GM10266 (cell line): ENCODE measurements around the gene WNT7A.

Experiments used
- DNase-seq: peaks from one replicate; pipeline ENCODE4 v3.0.0; 2012; ENCODE audit errors: extremely low spot score
- TF ChIP-seq, protein P1 (sequence below): IDR thresholded peaks from 2 replicates; pipeline ENCODE4 v1.5.1; 2012; ENCODE audit warnings: mild to moderate bottlenecking, low read depth; ENCODE audit not compliant: control insufficient read depth, insufficient read depth; ENCODE audit errors: missing control alignments

WNT7A gene

DNA sequence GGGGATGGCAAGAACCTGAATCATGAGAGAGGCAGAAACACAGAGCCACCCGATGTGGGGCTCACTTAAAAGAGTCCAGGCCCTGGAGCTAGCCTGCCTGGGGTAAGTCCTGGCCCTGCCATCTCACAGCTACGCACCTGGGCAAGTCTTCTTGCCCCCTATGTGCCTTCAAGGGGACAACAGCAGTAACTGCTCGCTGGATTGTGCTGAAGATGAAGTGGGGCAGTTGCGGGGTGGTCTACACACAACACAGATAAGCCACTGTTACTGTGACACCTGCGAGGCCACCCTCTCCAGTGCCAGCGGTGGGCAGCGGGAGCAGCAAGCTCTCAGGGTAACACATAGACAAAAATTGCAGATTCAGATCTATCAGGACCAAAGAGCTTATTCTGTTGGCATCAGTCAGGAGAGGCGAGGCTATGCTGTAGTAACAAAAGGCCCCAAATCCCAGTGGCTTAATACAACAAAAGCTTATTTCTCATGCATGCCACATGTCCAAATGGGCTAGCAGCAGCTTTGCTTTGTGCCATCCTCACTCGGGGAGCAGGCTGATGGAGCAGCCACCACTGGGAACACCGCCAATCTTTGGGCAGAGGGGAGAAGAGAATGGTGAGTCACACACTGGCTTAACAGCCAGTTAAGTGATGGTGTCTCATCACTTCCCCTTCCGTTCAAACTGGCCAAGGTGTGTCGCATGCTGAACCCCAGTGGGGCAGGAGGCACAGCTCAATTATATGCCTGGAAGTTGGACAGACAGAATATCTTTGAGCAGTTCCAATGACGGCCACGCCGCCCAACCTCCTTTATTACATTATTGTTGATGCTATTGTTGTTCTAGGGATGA is 78.3 kb downstream of the WNT7A start:
- TF ChIP-seq, protein P1, sequence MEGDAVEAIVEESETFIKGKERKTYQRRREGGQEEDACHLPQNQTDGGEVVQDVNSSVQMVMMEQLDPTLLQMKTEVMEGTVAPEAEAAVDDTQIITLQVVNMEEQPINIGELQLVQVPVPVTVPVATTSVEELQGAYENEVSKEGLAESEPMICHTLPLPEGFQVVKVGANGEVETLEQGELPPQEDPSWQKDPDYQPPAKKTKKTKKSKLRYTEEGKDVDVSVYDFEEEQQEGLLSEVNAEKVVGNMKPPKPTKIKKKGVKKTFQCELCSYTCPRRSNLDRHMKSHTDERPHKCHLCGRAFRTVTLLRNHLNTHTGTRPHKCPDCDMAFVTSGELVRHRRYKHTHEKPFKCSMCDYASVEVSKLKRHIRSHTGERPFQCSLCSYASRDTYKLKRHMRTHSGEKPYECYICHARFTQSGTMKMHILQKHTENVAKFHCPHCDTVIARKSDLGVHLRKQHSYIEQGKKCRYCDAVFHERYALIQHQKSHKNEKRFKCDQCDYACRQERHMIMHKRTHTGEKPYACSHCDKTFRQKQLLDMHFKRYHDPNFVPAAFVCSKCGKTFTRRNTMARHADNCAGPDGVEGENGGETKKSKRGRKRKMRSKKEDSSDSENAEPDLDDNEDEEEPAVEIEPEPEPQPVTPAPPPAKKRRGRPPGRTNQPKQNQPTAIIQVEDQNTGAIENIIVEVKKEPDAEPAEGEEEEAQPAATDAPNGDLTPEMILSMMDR = no peak
- no peak for DNase-seq

GRCh38 chr3:13800064-13800463 is 79.8 kb downstream of the WNT7A start:
- no peak for DNase-seq
- TF ChIP-seq, protein P1 = no peak

DNA sequence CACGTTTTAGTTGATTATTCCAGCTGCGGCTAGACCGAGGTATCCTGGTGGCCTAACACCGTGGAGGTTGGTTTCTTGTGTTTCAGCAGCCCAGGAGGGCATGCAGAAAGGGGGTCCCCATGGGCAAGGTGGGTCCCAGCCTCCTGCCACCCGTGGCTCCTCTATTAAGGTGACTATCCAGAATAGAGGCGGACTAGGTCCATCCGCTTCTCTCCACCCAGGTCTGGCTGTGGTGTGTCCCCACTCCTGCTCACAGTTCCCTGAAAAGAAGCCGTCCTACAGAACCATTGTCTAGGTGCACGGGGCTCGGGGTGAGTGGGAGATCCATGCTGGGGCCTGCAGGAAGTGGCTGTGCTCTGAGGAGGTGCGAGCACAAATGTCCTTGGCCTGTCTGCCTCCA is 81.5 kb downstream of the WNT7A start:
- TF ChIP-seq, protein P1 = no peak
- no peak for DNase-seq

GRCh38 chr3:13796701-13797460 is 83.0 kb downstream of the WNT7A start:
- no peak for DNase-seq
- TF ChIP-seq, protein P1 = no peak

GRCh38 chr3:13795816-13796215 is 84.1 kb downstream of the WNT7A start:
- DNase-seq = no peak
- TF ChIP-seq, protein P1 = no peak

GRCh38 chr3:13794322-13794721 is 85.5 kb downstream of the WNT7A start:
- TF ChIP-seq, protein P1 = no peak
- DNase-seq = no peak

- no peak for DNase-seq
Observed at GRCh38 chr3:13793451-13793850, 86.4 kb downstream of the WNT7A start.

More at GRCh38 chr3:13793451-13793850, 86.4 kb downstream of the WNT7A start:
- TF ChIP-seq, protein P1 = no peak
